ENCODE results near the gene TXNDC15.

Gene TXNDC15

GRCh38 chr5:134949316-134949715 lies 75.1 kb downstream of the TXNDC15 start:
- WGBS, 2 experiments (ENCODE audit: insufficient coverage in 2 of 2): 83 to 96% methylated on average over 5 of the region's 5 CpGs
- Histone ChIP-seq H3K27ac (ENCODE audit: low read depth, low read length, severe bottlenecking) (no peak overlapping the region), H3K9me3 (ENCODE audit: control insufficient read depth, low read length) (peaks cover 4% of the 10 kb centered on the region), H3K4me3 (ENCODE audit: extremely low read depth, insufficient read depth, low read length, poor library complexity, severe bottlenecking) (no peak overlapping the region), H3K36me3 (ENCODE audit: control insufficient read depth, insufficient read depth, low read length) (no peaks in the 10 kb centered on the region), H3K4me1 (ENCODE audit: control insufficient read depth, insufficient read depth, low read length, poor library complexity, severe bottlenecking) (no peaks in the 10 kb centered on the region)

Data from mesodermal cell (in vitro differentiated cells).